Erythroblast (primary cell): Measurements from ENCODE around the gene ADCY7.

Source experiments
- GATA1 ChIP-seq: IDR thresholded peaks from 2 replicates; pipeline ENCODE4 v1.6.1; 2011; ENCODE audit warnings: low read depth, mild to moderate bottlenecking, control low read depth, low read length, moderate library complexity
- POLR2A ChIP-seq: IDR thresholded peaks from 2 replicates; pipeline ENCODE4 v1.6.1; 2011; ENCODE audit warnings: mild to moderate bottlenecking, low read length

DNA sequence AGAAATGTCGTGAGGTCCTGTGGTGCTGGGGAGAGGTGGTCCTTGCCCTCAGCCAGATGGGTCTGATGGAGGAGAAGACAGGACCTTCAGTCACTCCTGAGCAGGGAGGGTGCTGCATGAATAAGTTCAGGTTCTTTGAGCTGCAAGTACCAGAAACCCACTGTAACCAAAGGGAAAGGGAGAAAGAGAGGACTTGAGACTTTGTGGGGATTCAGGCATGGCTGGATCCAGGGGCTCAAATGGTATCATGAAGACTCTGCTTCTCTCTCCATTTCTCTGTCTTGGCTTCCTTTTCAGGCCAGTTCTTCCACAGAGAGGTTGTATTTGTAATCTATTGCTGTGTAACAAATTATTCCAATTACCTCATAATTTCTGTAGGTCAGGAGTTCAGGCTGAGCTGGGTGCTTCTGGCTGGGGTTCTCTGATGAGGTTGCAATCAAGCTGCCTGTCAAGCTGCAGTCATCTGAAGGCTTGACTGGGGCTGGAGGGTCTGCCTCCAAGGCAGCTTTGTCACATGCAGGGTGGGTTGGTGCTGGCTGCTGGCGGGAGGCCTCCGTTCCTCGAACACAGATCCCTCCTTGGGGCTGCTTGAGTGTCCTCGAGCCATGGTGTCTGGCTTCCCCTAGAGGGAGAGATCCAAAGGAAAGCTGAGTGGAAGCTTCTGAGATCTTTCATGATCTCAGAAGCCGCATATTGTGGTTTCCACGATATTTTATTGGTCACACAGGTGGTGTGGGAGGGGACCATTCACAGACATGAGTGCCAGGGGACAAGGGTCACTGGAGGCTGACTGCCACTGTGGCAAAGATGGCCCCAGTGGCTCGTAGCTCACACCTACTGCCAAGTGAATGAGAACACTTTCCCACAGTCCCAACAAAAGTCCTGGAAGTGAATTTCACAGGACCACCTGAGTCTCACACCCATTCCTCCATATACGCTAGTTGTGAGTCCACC, 5.9 kb upstream of the ADCY7 start:
- TF ChIP-seq POLR2A, result no peak
- TF ChIP-seq GATA1, result no peak
